Measurements from ENCODE around the gene KRT13.

GRCh38 chr17:41546819-41547218 lies 41.4 kb upstream of the KRT13 start:
- TF ChIP-seq CTCF (IDR thresholded peaks at IDR 0.05; ENCODE audit: low read length) (no peak), EZH2 (IDR thresholded peaks at IDR 0.05; ENCODE audit: borderline replicate concordance, low read length) (no peak)

All from OCI-LY1 (cell line).